NCI-H1092 (cell line): ENCODE results near the gene SDCBP2.

Experiments used
- DNase-seq: peaks from one replicate; lab custom pipeline; 2025; lab: John Stamatoyannopoulos, UW

Gene SDCBP2

GRCh38 chr20:1328680-1329330 lies at the start of gene SDCBP2:
TSS of gene SDCBP2 (minus strand) at chr20:1329139. CDS start at chr20:1320416, 8,723 bp downstream.
- no peak for DNase-seq

DNA sequence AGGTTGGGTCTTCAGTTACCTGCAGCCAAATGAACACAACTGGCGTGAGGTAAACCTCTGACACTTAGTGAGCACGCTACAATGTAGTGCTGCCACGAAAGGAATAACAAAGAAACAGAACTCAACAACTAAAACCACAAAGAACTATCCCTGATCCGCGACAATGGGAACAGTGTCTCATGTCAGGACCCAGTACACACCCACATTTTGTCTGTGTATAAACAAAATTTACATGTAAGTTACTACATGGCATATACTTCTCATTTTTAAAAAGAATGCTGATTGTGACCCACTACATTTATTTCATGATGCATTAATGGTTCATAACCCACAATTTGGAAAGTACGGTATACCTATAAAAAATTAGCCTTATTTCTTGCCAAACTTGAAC lies 49.8 kb upstream of the SDCBP2 start:
- no peak for DNase-seq

DNA sequence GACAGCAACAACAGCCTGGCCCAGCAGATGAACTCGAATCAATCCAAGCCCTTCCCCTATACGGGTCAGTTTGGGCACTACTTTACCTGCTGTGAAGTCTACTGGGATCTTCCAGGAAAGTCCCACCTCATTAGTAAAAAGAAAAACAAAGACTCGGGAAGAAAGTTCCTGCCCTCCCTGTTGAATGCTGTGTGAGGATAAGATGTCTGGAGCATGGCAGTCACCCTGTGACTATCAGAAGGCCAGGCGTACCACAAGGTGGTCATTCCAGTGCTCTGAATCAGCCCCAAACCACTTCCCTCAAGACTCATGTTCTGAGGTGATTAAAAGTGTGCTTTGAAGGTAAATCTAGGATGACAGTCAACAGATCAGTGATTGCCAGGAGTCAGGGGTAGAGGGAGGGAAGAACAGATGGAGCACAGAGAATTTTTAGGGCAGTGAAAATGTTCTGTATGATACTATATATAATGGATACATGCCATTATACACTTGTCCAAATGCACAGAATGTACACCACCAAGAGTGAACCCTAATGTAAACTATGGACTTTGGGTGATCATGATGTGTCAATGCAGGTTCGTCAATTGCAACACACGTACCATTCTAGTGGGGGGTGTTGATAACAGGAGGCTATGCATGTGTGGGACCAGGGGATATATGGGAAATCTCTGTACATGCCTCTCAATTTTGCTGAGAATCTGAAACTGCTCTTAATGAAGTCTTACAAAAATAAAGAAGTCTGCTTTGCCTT lies 49.2 kb upstream of the SDCBP2 start:
- DNase-seq = no peak

- DNase-seq = no peak
Observed at GRCh38 chr20:1377341-1377871, 48.5 kb upstream of the SDCBP2 start.

GRCh38 chr20:1376408-1377270 lies 47.7 kb upstream of the SDCBP2 start:
- DNase-seq = no peak

DNA sequence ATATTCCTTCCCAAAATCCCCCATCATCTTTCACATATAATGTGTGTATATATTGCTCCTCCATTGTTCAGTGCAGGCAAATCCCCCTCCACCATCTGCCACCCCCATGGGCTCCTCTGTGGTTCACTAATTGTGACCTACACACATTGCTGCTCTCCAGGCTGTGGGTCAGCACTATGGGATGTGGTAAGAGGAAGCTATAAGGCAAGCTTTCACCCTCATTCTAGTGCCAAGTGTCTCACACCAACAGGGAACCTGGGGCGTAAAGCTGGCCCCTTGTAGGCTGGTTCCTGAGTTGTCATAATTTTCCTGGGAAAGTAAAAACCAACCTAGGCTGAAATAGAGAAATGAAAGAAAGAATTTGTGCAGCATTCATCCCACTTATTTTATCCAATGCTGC lies 47.1 kb upstream of the SDCBP2 start:
- no peak for DNase-seq

DNA sequence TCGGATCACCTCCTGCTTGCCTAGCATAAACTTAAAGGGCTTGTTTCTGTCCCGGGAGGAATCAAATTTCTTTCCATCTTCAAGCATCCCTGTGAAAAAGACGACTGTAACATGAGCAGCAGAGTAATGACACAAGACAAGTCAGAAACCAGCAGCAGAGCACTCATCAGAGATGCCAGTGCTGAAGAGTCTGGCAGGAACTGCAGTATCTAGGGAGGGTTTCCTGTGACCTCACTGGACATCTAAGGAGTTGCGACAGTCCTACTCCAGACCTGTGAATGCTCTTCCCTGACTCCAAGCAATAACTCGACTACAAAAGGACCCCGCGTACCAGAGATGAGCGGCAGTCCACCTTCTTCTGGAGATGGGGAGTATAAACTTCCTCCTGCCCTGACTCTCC lies 46.6 kb upstream of the SDCBP2 start:
- DNase-seq = no peak

- no peak for DNase-seq
Observed at GRCh38 chr20:1374246-1374645, 45.3 kb upstream of the SDCBP2 start.

- no peak for DNase-seq
Observed at GRCh38 chr20:1373614-1374013, 44.7 kb upstream of the SDCBP2 start.

DNA sequence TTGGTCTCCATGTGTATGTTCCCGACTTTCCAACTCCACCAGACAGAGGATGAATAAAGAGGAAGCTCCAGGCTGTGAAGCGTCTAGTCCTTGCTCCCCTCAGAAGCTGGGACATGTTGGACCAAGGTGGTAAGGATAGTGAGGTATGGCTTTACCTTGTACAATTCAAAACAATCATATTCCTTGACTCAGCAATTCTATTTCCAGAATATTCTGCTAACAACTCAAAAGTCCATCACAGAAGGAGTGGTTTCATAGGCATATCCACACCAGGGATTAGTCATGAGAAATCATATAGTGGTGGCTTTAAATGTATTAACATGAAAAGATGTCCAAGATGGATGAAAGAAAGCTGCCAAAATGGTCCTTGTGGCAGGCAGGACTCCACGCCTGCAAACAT lies 44.1 kb upstream of the SDCBP2 start:
- no peak for DNase-seq

GRCh38 chr20:1371830-1372539 lies 43.0 kb upstream of the SDCBP2 start:
- DNase-seq = no peak

- no peak for DNase-seq
Observed at GRCh38 chr20:1371202-1371782, 42.4 kb upstream of the SDCBP2 start.

DNA sequence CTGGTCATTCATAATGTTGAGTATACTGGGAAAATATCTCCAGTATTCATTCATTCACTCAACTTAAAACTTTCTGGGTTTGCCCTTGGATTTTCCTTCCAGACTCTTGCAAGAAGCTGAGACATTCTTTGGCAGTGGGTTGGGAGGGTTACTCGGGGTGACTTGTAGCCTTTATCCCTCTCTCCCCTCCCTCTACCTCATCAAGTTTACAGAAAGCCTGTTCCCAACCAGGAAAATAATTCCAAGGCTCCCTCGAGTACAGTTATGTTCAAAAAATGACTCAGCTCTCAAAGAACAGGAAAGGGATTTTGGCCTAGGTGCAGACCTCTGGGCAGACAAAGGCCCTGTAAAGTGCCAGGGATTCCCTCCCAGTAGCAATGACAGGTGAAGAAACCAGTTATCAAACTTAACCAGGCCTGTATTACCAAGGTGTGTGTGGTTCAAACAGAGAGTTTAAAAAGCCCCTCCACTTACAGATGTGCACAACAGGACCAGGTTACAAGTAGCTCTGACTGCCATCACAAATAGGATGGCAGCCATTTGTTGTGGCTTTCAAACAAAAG lies 41.7 kb upstream of the SDCBP2 start:
- no peak for DNase-seq

DNA sequence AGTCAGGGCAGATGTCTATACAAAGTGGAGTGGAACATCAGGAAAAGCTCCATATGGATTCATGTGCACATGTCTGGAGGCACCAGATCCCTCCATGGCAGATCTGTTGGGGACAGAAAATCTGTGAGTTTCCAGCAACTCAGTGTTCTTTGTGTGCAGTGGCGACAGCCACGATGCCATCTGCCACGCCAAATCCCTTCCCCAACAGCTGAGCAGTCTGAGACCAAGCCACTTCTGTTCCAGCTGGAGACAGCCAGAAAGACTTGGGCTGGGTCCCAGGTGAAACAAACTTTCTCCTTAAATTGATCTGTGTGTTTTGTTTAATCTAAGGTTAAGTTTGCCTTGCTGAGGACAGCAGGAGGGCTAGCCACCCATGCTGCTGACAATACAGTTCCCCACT lies 41.0 kb upstream of the SDCBP2 start:
- no peak for DNase-seq

GRCh38 chr20:1368448-1369199 lies 39.7 kb upstream of the SDCBP2 start:
- no peak for DNase-seq

GRCh38 chr20:1367479-1367878 lies 38.5 kb upstream of the SDCBP2 start:
- no peak for DNase-seq

DNA sequence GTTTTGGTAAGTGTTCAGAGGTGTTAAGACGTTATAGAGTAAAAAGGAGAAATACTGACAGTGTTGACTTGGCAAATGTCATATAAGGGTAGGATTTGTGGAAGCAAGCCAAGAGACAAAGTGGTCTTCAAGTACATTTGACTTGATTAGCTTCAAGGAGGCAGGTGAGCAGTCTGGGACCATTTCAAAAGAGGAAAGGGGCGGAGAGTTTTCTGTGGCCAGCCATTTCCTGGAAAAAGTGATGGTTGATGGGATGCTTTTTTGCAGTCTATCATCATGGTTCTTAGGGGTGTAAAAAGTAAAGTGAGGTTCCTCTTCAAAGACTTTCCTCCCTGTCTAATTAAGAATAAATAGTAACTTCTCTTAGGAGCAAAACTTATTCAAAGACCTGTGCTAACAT lies 35.2 kb upstream of the SDCBP2 start:
- no peak for DNase-seq

GRCh38 chr20:1363522-1363921 lies 34.6 kb upstream of the SDCBP2 start:
- no peak for DNase-seq

GRCh38 chr20:1362484-1362883 lies 33.5 kb upstream of the SDCBP2 start:
- DNase-seq = no peak

- DNase-seq = no peak
Observed at GRCh38 chr20:1360094-1360846, 31.3 kb upstream of the SDCBP2 start.
